Hepatocyte (in vitro differentiated cells): ENCODE results near the gene FAM184A. TPM values are rescaled to one million over a fixed set of nuclear protein-coding genes. Genes with fewer than 3 reads are reported as not detected.

Experiments
- DNase-seq: peaks from one replicate; pipeline ENCODE4 v3.0.0-alpha.2; 2016; ENCODE audit warnings: low spot score
- H2AFZ ChIP-seq: fragments of 200-600 bp; sonication (generic); 2 replicates; pipeline ENCODE4 v1.6.0; 2016; ENCODE audit warnings: antibody characterized with exemption, mild to moderate bottlenecking
- H3K27ac ChIP-seq: fragments of 200-600 bp; sonication (generic); 2 replicates; pipeline ENCODE4 v1.5.1; 2016; ENCODE audit warnings: mild to moderate bottlenecking
- H3K27me3 ChIP-seq: fragments of 200-600 bp; sonication (generic); 2 replicates; pipeline ENCODE4 v1.6.1; 2016
- H3K36me3 ChIP-seq: fragments of 200-600 bp; sonication (generic); replicated peaks from 2 replicates; pipeline ENCODE4 v1.5.1; 2016; ENCODE audit warnings: low read depth; ENCODE audit not compliant: insufficient read depth
- H3K4me1 ChIP-seq: fragments of 200-600 bp; sonication (generic); 2 replicates; pipeline ENCODE4 v1.5.1; 2016; ENCODE audit warnings: mild to moderate bottlenecking, moderate library complexity; ENCODE audit not compliant: insufficient read depth
- H3K4me2 ChIP-seq: fragments of 200-600 bp; sonication (generic); 2 replicates; pipeline ENCODE4 v1.6.0; 2016
- H3K4me3 ChIP-seq: fragments of 200-600 bp; sonication (generic); 2 replicates; pipeline ENCODE4 v1.5.1; 2016; ENCODE audit warnings: mild to moderate bottlenecking
- H3K79me2 ChIP-seq: fragments of 200-600 bp; sonication (generic); 2 replicates; pipeline ENCODE4 v1.6.0; 2017; ENCODE audit warnings: mild to moderate bottlenecking
- H3K9me2 ChIP-seq: fragments of 200-600 bp; sonication (generic); replicated peaks from 2 replicates; pipeline ENCODE4 v1.6.0; 2017; ENCODE audit warnings: mild to moderate bottlenecking; ENCODE audit not compliant: insufficient read depth
- H3K9me3 ChIP-seq: fragments of 200-600 bp; sonication (generic); 2 replicates; pipeline ENCODE4 v1.5.1; 2016; ENCODE audit warnings: low read depth, mild to moderate bottlenecking
- H4K20me1 ChIP-seq: fragments of 200-600 bp; sonication (generic); 2 replicates; pipeline ENCODE4 v1.6.0; 2016; ENCODE audit warnings: mild to moderate bottlenecking; ENCODE audit not compliant: insufficient read depth, poor library complexity, severe bottlenecking
- EZH2 ChIP-seq: fragments of 200-600 bp; sonication (generic); IDR thresholded peaks from 2 replicates; pipeline ENCODE4 v1.6.1; 2016; ENCODE audit warnings: antibody characterized with exemption, mild to moderate bottlenecking, borderline replicate concordance
- EZH2phosphoT487 ChIP-seq: fragments of 200-600 bp; sonication (generic); IDR thresholded peaks from one replicate; pipeline ENCODE4 v1.6.1; 2018; ENCODE audit warnings: antibody characterized with exemption, mild to moderate bottlenecking, low read depth, moderate library complexity; ENCODE audit not compliant: unreplicated experiment, severe bottlenecking
- WGBS: methylation state at CpG from one replicate; pipeline ENCODE4 v1.1.6; 2016; ENCODE audit warnings: low lambda C conversion rate; ENCODE audit errors: missing lambda C conversion rate; 5-methylcytosine and 5-hydroxymethylcytosine counted together
- polyA plus RNA-seq: library from polyadenylated mRNA; unstranded; fragments of >200 nt; fragmentation: Nextera tagmentation; extraction: Ambion mirVana; gene quantifications from 2 replicates; pipeline ENCODE4 v1.2.1, GENCODE V29; 2016
- total RNA-seq: library from RNA; depleted of rRNA; stranded (reverse); fragments of >200 nt; gene quantifications from 2 replicates; pipeline ENCODE4 v1.2.3, GENCODE V29; 2014
- TF ChIP-seq, protein P1 (sequence below): fragments of 200-600 bp; sonication (generic); IDR thresholded peaks from 2 replicates; pipeline ENCODE4 v1.5.1; 2016; ENCODE audit warnings: antibody characterized with exemption, mild to moderate bottlenecking; ENCODE audit not compliant: poor library complexity

FAM184A gene
- total and polyA plus RNA-seq, 2 experiments from 2014 or later, result 5.6 to 14.1 TPM

DNA sequence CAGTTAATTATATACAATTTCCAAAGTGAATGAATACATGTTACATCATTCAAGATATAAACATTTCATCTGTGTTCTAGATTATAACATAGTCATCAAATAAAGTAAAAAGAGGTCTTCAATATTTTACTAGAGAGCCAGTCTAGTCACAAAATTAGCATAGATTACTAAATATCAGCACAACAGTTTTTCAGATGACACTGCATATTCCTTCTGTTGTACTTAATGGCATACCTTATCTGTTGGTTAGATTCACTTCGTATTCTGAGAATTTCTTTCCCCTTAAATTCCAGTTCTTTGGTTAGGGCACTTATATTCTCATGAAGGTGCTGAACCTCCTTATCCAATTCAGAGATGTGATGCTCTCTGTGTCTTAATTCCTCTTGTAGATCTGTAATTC lies 103.7 kb downstream of the FAM184A start:
- H3K4me3 ChIP-seq, result no peak overlapping the region
- no peak for DNase-seq
- H3K36me3 ChIP-seq, result no peaks in the 10 kb centered on the region
- no peaks in the 10 kb centered on the region for H3K9me3 ChIP-seq
- no peaks in the 10 kb centered on the region for H3K79me2 ChIP-seq
- TF ChIP-seq, protein P1, sequence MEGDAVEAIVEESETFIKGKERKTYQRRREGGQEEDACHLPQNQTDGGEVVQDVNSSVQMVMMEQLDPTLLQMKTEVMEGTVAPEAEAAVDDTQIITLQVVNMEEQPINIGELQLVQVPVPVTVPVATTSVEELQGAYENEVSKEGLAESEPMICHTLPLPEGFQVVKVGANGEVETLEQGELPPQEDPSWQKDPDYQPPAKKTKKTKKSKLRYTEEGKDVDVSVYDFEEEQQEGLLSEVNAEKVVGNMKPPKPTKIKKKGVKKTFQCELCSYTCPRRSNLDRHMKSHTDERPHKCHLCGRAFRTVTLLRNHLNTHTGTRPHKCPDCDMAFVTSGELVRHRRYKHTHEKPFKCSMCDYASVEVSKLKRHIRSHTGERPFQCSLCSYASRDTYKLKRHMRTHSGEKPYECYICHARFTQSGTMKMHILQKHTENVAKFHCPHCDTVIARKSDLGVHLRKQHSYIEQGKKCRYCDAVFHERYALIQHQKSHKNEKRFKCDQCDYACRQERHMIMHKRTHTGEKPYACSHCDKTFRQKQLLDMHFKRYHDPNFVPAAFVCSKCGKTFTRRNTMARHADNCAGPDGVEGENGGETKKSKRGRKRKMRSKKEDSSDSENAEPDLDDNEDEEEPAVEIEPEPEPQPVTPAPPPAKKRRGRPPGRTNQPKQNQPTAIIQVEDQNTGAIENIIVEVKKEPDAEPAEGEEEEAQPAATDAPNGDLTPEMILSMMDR, result no peak
- TF ChIP-seq EZH2phosphoT487 (no peak), EZH2 (no peak)
- H3K4me1 ChIP-seq, result no peaks in the 10 kb centered on the region
- H3K4me2 ChIP-seq, result no peak overlapping the region
- H3K9me2 ChIP-seq, result no peaks in the 10 kb centered on the region
- no peaks in the 10 kb centered on the region for H3K27me3 ChIP-seq
- H2AFZ ChIP-seq, result no peak overlapping the region
- H3K27ac ChIP-seq, result no peak overlapping the region
- 60% methylated on average over 1 of the region's 1 CpG for WGBS
- H4K20me1 ChIP-seq, result no peaks in the 10 kb centered on the region

GRCh38 chr6:118971682-118972081 lies 106.8 kb downstream of the FAM184A start:
- no peaks in the 10 kb centered on the region for H3K36me3 ChIP-seq
- DNase-seq, result no peak
- H3K4me2 ChIP-seq, result no peak overlapping the region
- H2AFZ ChIP-seq, result no peak overlapping the region
- H3K4me3 ChIP-seq, result no peak overlapping the region
- H3K9me3 ChIP-seq, result no peaks in the 10 kb centered on the region
- WGBS, result 100% methylated on average over 1 of the region's 1 CpG
- no peak for TF ChIP-seq EZH2
- TF ChIP-seq, protein P1, result no peak
- no peak for TF ChIP-seq EZH2phosphoT487
- no peaks in the 10 kb centered on the region for H3K27me3 ChIP-seq
- H3K9me2 ChIP-seq, result no peaks in the 10 kb centered on the region
- H3K4me1 ChIP-seq, result no peaks in the 10 kb centered on the region
- no peaks in the 10 kb centered on the region for H4K20me1 ChIP-seq
- no peaks in the 10 kb centered on the region for H3K79me2 ChIP-seq
- no peak overlapping the region for H3K27ac ChIP-seq

DNA sequence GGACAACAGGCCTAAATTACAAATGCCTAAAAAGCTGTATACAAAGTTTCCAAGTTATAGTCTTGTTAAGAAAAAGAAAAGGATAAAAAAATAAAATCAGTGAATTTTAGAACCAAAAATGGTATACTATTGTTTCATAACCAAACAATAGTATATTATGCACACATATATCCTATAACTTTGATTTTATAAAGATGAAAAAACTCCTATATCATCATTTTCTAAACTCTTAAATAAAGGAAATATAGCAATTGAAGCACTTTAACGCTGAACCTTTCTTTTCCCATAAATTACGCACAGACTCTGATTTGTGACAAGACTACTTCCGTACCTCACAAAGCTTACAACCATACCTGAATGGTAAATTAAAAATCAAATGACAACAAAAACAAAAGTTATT lies 107.6 kb downstream of the FAM184A start:
- Histone ChIP-seq H3K27ac (no peak overlapping the region), H4K20me1 (no peaks in the 10 kb centered on the region), H3K4me3 (no peak overlapping the region), H3K9me2 (no peaks in the 10 kb centered on the region), H3K4me2 (no peak overlapping the region), H3K27me3 (no peaks in the 10 kb centered on the region), H3K4me1 (peaks cover 1% of the 10 kb centered on the region), H3K79me2 (no peaks in the 10 kb centered on the region), H2AFZ (no peak overlapping the region), H3K9me3 (no peaks in the 10 kb centered on the region), H3K36me3 (no peaks in the 10 kb centered on the region)
- no peak for DNase-seq
- TF ChIP-seq, protein P1, result no peak
- TF ChIP-seq EZH2 (no peak), EZH2phosphoT487 (no peak)
- 95% methylated on average over 3 of the region's 3 CpGs for WGBS

GRCh38 chr6:118968416-118968815 lies 110.0 kb downstream of the FAM184A start:
- Histone ChIP-seq H3K36me3 (no peaks in the 10 kb centered on the region), H3K4me2 (no peak overlapping the region), H2AFZ (no peak overlapping the region), H3K4me1 (peaks cover 4% of the 10 kb centered on the region), H3K9me3 (no peaks in the 10 kb centered on the region), H3K27ac (no peak overlapping the region), H3K4me3 (no peak overlapping the region), H3K79me2 (no peaks in the 10 kb centered on the region), H3K27me3 (no peaks in the 10 kb centered on the region), H4K20me1 (no peaks in the 10 kb centered on the region), H3K9me2 (no peaks in the 10 kb centered on the region)
- TF ChIP-seq EZH2 (no peak), EZH2phosphoT487 (no peak)
- TF ChIP-seq, protein P1, result peak; percentile 73
- 33% methylated on average over 2 of the region's 2 CpGs for WGBS
- DNase-seq, result peak; percentile 60
